Nephron (organoid): Measurements from ENCODE around the gene CDKAL1.

Experiments used
- H3K27ac Mint-ChIP-seq, 3 experiments: 2 replicates each; pipeline ENCODE4 v1.8.0; 2020; ENCODE audit warnings: mixed read lengths in 3 of 3, mild to moderate bottlenecking in 2 of 3, moderate library complexity in 1 of 3
- H3K27me3 Mint-ChIP-seq: 2 replicates; pipeline ENCODE4 v1.8.0; 2021; ENCODE audit warnings: low read depth, mild to moderate bottlenecking, moderate library complexity, mixed read lengths
- H3K36me3 Mint-ChIP-seq: 2 replicates; pipeline ENCODE4 v1.8.0; 2020; ENCODE audit warnings: low read depth, mixed read lengths
- H3K4me1 Mint-ChIP-seq: 2 replicates; pipeline ENCODE4 v1.8.0; 2020; ENCODE audit warnings: mixed read lengths
- H3K4me3 Mint-ChIP-seq, 3 experiments: 2 replicates each; pipeline ENCODE4 v1.8.0; 2020; ENCODE audit warnings: mild to moderate bottlenecking in 3 of 3, mixed read lengths in 3 of 3, moderate library complexity in 2 of 3
- H3K9me3 Mint-ChIP-seq: 2 replicates; pipeline ENCODE4 v1.8.0; 2020; ENCODE audit warnings: mixed read lengths
- CTCF ChIP-seq, 3 experiments: fragments of 200-600 bp; sonication (generic); IDR thresholded peaks; one replicate each; pipeline ENCODE4 v1.5.0; 2021; ENCODE audit warnings: antibody characterized with exemption in 3 of 3; ENCODE audit not compliant: unreplicated experiment in 3 of 3

The CDKAL1 gene

GRCh38 chr6:20703049-20703448 lies 168.8 kb downstream of the CDKAL1 start:
- peaks cover 30% of the 10 kb centered on the region for H3K4me1 Mint-ChIP-seq
- no peak overlapping the region for H3K4me3 Mint-ChIP-seq
- H3K36me3 Mint-ChIP-seq, result no peaks in the 10 kb centered on the region
- H3K27ac Mint-ChIP-seq, result no peak overlapping the region
- no peaks in the 10 kb centered on the region for H3K27me3 Mint-ChIP-seq
- H3K9me3 Mint-ChIP-seq, result no peaks in the 10 kb centered on the region
- no peak for TF ChIP-seq CTCF (IDR thresholded peaks at IDR 0.05; ENCODE audit: unreplicated experiment in 3 of 3)

GRCh38 chr6:20704325-20705025 lies 170.2 kb downstream of the CDKAL1 start:
- Mint-ChIP-seq H3K4me1 (peaks cover 38% of the 10 kb centered on the region), H3K27me3 (no peaks in the 10 kb centered on the region), H3K4me3 (no peak overlapping the region), H3K36me3 (no peaks in the 10 kb centered on the region), H3K9me3 (no peaks in the 10 kb centered on the region), H3K27ac (peak overlapping the region in 2 of 3 experiments; percentile 2 to 70)
- TF ChIP-seq CTCF (IDR thresholded peaks at IDR 0.05; ENCODE audit: unreplicated experiment in 3 of 3), result no peak

- Mint-ChIP-seq H3K27ac (peak overlapping the region; percentile 21 to 76 (median 21)), H3K27me3 (no peaks in the 10 kb centered on the region), H3K36me3 (no peaks in the 10 kb centered on the region), H3K4me1 (peaks cover 38% of the 10 kb centered on the region), H3K4me3 (no peak overlapping the region), H3K9me3 (no peaks in the 10 kb centered on the region)
- no peak for TF ChIP-seq CTCF (IDR thresholded peaks at IDR 0.05; ENCODE audit: unreplicated experiment in 3 of 3)
These were observed 171.5 kb downstream of the CDKAL1 start for GRCh38 chr6:20705741-20706140.

- no peak for TF ChIP-seq CTCF (IDR thresholded peaks at IDR 0.05; ENCODE audit: unreplicated experiment in 3 of 3)
- Mint-ChIP-seq H3K4me1 (peaks cover 38% of the 10 kb centered on the region), H3K9me3 (no peaks in the 10 kb centered on the region), H3K27me3 (no peaks in the 10 kb centered on the region), H3K4me3 (no peak overlapping the region), H3K27ac (no peak overlapping the region), H3K36me3 (no peaks in the 10 kb centered on the region)
These were observed 172.1 kb downstream of the CDKAL1 start for GRCh38 chr6:20706238-20706938.

GRCh38 chr6:20706939-20707485 lies 172.8 kb downstream of the CDKAL1 start:
- Mint-ChIP-seq H3K4me1 (peaks cover 38% of the 10 kb centered on the region), H3K9me3 (no peaks in the 10 kb centered on the region), H3K27ac (no peak overlapping the region), H3K27me3 (no peaks in the 10 kb centered on the region), H3K4me3 (no peak overlapping the region), H3K36me3 (no peaks in the 10 kb centered on the region)
- no peak for TF ChIP-seq CTCF (IDR thresholded peaks at IDR 0.05; ENCODE audit: unreplicated experiment in 3 of 3)
